CD4-positive, alpha-beta T cell (primary cell): Measurements from ENCODE around the gene PRKAA2. TPM values are rescaled to one million over a fixed set of nuclear protein-coding genes. Genes with fewer than 3 reads are reported as not detected.

Experiments
- ATAC-seq: fragments of 200-7000 bp; cut with Tn5 transposase; one replicate; pipeline ENCODE4 v1.10.0; 2022; ENCODE audit warnings: mild to moderate bottlenecking; ENCODE audit not compliant: poor library complexity
- CTCF ChIA-PET: fragments of 350-600 bp; sonication (Branson Sonifier 250); formaldehyde crosslinking; loops from one replicate; lab custom pipeline; 2021; ENCODE audit warnings: antibody characterized with exemption, inconsistent platforms; lab: Charles Lee
- POLR2A ChIA-PET: fragments of 350-600 bp; sonication (Branson Sonifier 250); formaldehyde crosslinking; loops from one replicate; lab custom pipeline; 2021; ENCODE audit warnings: antibody characterized with exemption, inconsistent platforms; lab: Charles Lee
- DNase-seq, 14 experiments: peaks; one replicate each; pipeline ENCODE4 v3.0.0-alpha.2; 2013 to 2020; ENCODE audit warnings: mixed read lengths in 2 of 14
- H3K27ac ChIP-seq, 2 donors: one replicate each; pipeline versions ENCODE4 v1.5.1 to v1.7.0; 2013; ENCODE audit warnings: low read length in 2 of 2, low read depth in 1 of 2, mild to moderate bottlenecking in 1 of 2
- H3K27me3 ChIP-seq, 2 experiments: 1 replicate in 1 of 2; 2 replicates in 1 of 2; pipeline versions ENCODE4 v1.6.1 to v1.7.0; 2013; ENCODE audit warnings: low read length in 2 of 2, control low read depth in 1 of 2, mild to moderate bottlenecking in 1 of 2, moderate library complexity in 1 of 2; ENCODE audit not compliant: insufficient read depth in 2 of 2, control insufficient read depth in 1 of 2
- H3K36me3 ChIP-seq: one replicate; pipeline ENCODE4 v1.6.1; 2013; ENCODE audit warnings: low read length, control low read depth; ENCODE audit not compliant: insufficient read depth
- H3K4me1 ChIP-seq: one replicate; pipeline ENCODE4 v1.6.1; 2013; ENCODE audit warnings: low read length, control low read depth; ENCODE audit not compliant: insufficient read depth
- H3K4me3 ChIP-seq: one replicate; pipeline ENCODE4 v1.5.1; 2013; ENCODE audit warnings: mild to moderate bottlenecking, low read length, moderate library complexity
- H3K9me3 ChIP-seq, 2 experiments: 1 replicate in 1 of 2; 2 replicates in 1 of 2; pipeline versions ENCODE4 v1.6.1 to v1.7.0; 2013; ENCODE audit warnings: low read length in 2 of 2, mild to moderate bottlenecking in 2 of 2, control low read depth in 1 of 2, moderate library complexity in 1 of 2; ENCODE audit not compliant: control insufficient read depth in 1 of 2, insufficient read depth in 1 of 2
- H3K27ac Mint-ChIP-seq: one replicate; pipeline ENCODE4 v1.8.0; 2020; ENCODE audit warnings: mixed read lengths
- H3K27me3 Mint-ChIP-seq: one replicate; pipeline ENCODE4 v1.8.0; 2021; ENCODE audit warnings: mixed read lengths
- H3K36me3 Mint-ChIP-seq: one replicate; pipeline ENCODE4 v1.8.0; 2021; ENCODE audit warnings: low read depth, mixed read lengths
- H3K4me1 Mint-ChIP-seq: one replicate; pipeline ENCODE4 v1.8.0; 2021; ENCODE audit warnings: low read depth, mixed read lengths
- H3K4me3 Mint-ChIP-seq: one replicate; pipeline ENCODE4 v1.8.0; 2020; ENCODE audit warnings: mild to moderate bottlenecking, mixed read lengths
- H3K9me3 Mint-ChIP-seq: one replicate; pipeline ENCODE4 v1.8.0; 2020; ENCODE audit warnings: mixed read lengths
- CTCF ChIP-seq: fragments of 200-600 bp; IDR thresholded peaks from one replicate; pipeline ENCODE4 v1.8.0; 2022; ENCODE audit warnings: antibody characterized with exemption, mild to moderate bottlenecking
- intact Hi-C, 2 experiments: fragments of 100-400 bp; cut with DNase I in 1 of 2; cut with micrococcal nuclease in 1 of 2; formaldehyde crosslinking; loops; one replicate each; pipeline versions ENCODE4 v1.15.1 to v1.9.0; 2023 to 2025; cut with DNase I, micrococcal nuclease
- total RNA-seq, 174 experiments: library from RNA in 2 of 174; stranded (reverse) in 2 of 174; gene quantifications; one replicate each; pipeline ENCODE4 v1.2.3 and lab custom pipeline; 2021 to 2026

PRKAA2 gene
- total RNA-seq, 2 experiments from 2014 or later = not detected

DNA sequence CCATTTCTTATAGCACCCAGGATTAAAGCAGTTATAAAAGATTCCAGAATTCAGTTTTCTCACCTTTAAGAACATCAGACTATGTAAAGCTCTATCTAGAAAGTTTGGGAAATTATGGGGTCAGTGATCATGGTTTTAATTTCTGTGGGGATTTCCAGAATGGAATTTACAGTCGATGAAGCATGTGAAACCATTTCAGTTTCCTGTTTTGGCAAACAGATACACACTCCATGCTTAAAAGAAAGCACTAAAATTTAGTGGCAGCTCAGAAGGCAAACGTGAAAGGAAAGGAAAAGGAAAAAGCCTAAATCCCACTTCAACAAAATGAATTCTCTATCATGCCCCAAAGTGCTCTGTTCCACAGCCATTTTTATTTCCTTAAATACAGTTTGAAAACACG lies 113.7 kb downstream of the PRKAA2 start:
- intact Hi-C loops = no loop called here
- H3K4me3 Mint-ChIP-seq = no peak overlapping the region

More for the DNA sequence above, 113.7 kb downstream of the PRKAA2 start:
- Histone ChIP-seq H3K36me3 (no peaks in the 10 kb centered on the region), H3K27me3 (no peaks in the 10 kb centered on the region), H3K27ac (no peak overlapping the region), H3K9me3 (no peaks in the 10 kb centered on the region), H3K4me1 (no peaks in the 10 kb centered on the region), H3K4me3 (no peak overlapping the region)
- ATAC-seq (no peak), DNase-seq (no peak)
- POLR2A ChIA-PET = no interaction called here
- H3K27ac Mint-ChIP-seq = no peak overlapping the region
- no peak for TF ChIP-seq CTCF
- H3K36me3 Mint-ChIP-seq = no peaks in the 10 kb centered on the region
- no peaks in the 10 kb centered on the region for H3K9me3 Mint-ChIP-seq
- CTCF ChIA-PET = no interaction called here
- no peaks in the 10 kb centered on the region for H3K4me1 Mint-ChIP-seq
- H3K27me3 Mint-ChIP-seq = peaks cover 21% of the 10 kb centered on the region

Other genes starting within 250 kb of the PRKAA2 start
- not detected for gene PLPP3, start 65.8 kb upstream of the PRKAA2 start, total RNA-seq
- gene FYB2, start 174.1 kb downstream of the PRKAA2 start, total RNA-seq = not detected
- gene C8A, start 209.5 kb downstream of the PRKAA2 start, total RNA-seq = not detected